ENCODE results near the gene SPPL3.

The SPPL3 gene

DNA sequence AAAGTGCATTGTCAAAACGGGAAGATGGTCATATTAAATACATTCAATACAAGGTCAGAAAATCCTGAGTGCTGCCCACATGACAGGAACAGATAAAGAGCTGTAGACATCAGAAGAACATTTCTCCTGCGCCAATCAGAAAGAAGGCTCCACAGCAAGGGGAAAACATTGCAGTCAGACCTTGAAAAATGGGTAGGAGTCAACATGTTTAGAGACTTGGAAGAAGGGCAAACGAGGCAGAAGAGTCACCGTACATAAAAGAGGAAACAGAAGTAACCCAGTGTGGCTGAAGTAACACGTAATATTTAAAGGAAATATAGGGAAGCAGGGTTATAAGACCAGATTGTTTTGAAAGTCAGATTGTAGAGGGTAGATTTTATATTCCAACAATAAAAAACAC, 11.9 kb downstream of the SPPL3 start:
- Histone ChIP-seq H3K27ac (ENCODE audit: low read depth, low read length) (no peak overlapping the region), H3K4me3 (ENCODE audit: low read depth, low read length) (no peak overlapping the region), H3K9me3 (ENCODE audit: control insufficient read depth, insufficient read depth, low read depth, low read length) (no peaks in the 10 kb centered on the region), H3K9ac (ENCODE audit: low read length) (no peak overlapping the region), H3K4me1 (ENCODE audit: control insufficient read depth, insufficient read depth, low read length) (0 out of 2 replicates have a peak, but pooled peaks cover 5% of the 10 kb centered on the region), H3K27me3 (ENCODE audit: control insufficient read depth, insufficient read depth, low read length) (no peaks in the 10 kb centered on the region), H3K36me3 (ENCODE audit: control insufficient read depth, insufficient read depth, low read length) (peaks cover 3% of the 10 kb centered on the region; the same call in 1 of the 2 replicates)

DNA sequence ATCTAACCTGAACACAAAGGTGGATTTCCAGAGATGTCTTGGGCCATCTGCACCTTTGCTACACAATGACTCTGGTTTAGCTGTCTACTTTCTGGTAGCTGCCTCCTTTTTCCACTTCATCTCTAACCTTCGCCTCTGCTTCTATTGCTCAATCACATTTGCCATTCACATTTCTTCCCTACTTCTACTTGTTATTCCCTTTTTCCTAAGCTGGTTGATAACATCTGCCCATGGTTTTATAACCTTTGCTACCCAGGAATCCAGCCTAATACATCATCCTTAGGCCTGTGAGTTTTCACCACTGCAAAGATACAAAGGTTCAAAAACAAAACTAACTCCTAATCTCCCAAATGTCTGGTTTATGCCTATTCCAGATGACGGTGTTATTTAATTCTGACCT, 13.2 kb downstream of the SPPL3 start:
- Histone ChIP-seq H3K9ac (ENCODE audit: low read length) (no peak overlapping the region), H3K4me3 (ENCODE audit: low read depth, low read length) (no peak overlapping the region), H3K4me1 (ENCODE audit: control insufficient read depth, insufficient read depth, low read length) (peaks cover 5% of the 10 kb centered on the region; the same call in 1 of the 2 replicates), H3K27ac (ENCODE audit: low read depth, low read length) (no peak overlapping the region), H3K27me3 (ENCODE audit: control insufficient read depth, insufficient read depth, low read length) (no peaks in the 10 kb centered on the region), H3K36me3 (ENCODE audit: control insufficient read depth, insufficient read depth, low read length) (peaks cover 3% of the 10 kb centered on the region; the same call in 1 of the 2 replicates), H3K9me3 (ENCODE audit: control insufficient read depth, insufficient read depth, low read depth, low read length) (no peaks in the 10 kb centered on the region)

DNA sequence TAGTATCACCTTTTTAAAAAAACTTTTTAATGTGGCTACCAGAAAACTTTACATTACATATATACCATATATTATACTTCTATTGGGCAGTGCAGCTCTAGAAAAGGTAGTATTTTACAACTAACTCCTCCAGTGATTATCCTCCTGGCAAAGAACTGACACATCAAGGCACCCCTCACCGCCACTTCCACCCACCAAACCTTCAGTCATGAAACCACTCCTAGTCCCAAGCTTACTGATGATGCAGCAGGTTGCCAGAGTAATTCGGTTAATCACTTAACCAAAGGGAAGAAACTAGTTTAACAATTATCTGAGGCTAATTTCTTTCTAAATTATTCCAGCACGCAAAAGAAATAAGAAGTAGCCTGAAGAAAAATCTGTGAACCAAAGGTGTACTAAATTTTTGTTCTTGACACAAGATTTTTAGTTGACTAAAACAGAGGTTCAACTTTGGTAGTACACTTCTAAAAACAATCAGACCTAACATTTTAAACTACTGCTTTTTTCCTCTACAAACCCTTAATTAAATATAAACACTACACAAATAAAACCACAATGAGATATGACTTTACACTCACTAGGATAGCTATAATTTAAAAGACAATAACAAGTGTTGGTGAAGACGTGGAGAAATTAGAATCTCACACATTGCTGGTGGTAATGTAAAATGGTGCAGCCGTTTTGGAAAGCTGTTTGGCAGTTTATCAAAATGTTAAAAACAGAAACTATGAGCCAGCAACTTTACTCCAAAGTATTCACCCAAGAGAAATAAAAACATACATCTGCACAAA, 16.7 kb downstream of the SPPL3 start:
- Histone ChIP-seq H3K9ac (ENCODE audit: low read length) (no peak overlapping the region), H3K27me3 (ENCODE audit: control insufficient read depth, insufficient read depth, low read length) (no peaks in the 10 kb centered on the region), H3K36me3 (ENCODE audit: control insufficient read depth, insufficient read depth, low read length) (no peaks in the 10 kb centered on the region), H3K9me3 (ENCODE audit: control insufficient read depth, insufficient read depth, low read depth, low read length) (no peaks in the 10 kb centered on the region), H3K4me3 (ENCODE audit: low read depth, low read length) (no peak overlapping the region), H3K27ac (ENCODE audit: low read depth, low read length) (no peak overlapping the region), H3K4me1 (ENCODE audit: control insufficient read depth, insufficient read depth, low read length) (peaks cover 11% of the 10 kb centered on the region; the same call in 1 of the 2 replicates)

DNA sequence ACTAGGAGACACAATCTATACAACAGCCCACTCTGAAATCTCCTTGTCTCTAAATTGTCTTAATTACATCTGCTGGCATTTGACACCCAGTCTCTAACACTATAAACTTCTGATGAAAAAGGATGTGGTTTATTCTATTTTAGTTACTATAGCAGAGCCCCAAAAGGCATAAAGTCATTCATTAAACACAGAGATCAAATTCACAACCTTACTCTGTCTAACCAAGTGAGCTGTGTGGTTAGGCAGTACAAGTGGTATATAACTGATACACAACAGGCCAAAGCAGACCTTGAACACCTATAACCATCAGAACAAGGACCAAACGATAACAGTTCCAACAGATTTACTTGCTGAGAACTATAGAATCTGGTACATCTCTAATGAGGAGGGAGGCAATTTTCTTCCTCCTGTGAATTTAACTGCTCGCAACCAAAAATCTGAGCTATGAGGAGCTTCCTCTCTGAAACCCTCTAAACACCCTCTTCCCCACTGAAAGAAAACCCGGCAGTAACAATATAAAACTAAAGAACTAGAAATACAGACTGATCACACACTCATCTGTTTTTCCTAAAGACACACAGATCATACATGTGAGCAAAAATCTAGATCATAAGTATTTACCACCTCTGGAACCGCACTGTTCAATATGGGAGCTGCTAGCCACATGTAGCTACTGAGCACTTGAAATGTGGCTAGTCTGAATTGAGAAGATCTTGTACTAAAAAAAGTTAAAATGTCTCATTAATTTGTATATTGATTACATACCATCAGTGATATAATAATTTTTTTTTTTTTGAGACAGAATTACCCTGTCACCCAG, 17.7 kb downstream of the SPPL3 start:
- H3K9ac ChIP-seq (ENCODE audit: low read length), result no peak overlapping the region
- no peaks in the 10 kb centered on the region for H3K9me3 ChIP-seq (ENCODE audit: control insufficient read depth, insufficient read depth, low read depth, low read length)
- no peaks in the 10 kb centered on the region for H3K27me3 ChIP-seq (ENCODE audit: control insufficient read depth, insufficient read depth, low read length)
- no peak overlapping the region for H3K27ac ChIP-seq (ENCODE audit: low read depth, low read length)
- H3K36me3 ChIP-seq (ENCODE audit: control insufficient read depth, insufficient read depth, low read length), result no peaks in the 10 kb centered on the region
- H3K4me3 ChIP-seq (ENCODE audit: low read depth, low read length), result no peak overlapping the region
- H3K4me1 ChIP-seq (ENCODE audit: control insufficient read depth, insufficient read depth, low read length), result peaks cover 11% of the 10 kb centered on the region; the same call in 1 of the 2 replicates

GRCh38 chr12:120885521-120885920, 18.6 kb downstream of the SPPL3 start:
- peaks cover 6% of the 10 kb centered on the region; the same call in 1 of the 2 replicates for H3K4me1 ChIP-seq (ENCODE audit: control insufficient read depth, insufficient read depth, low read length)
- no peak overlapping the region for H3K4me3 ChIP-seq (ENCODE audit: low read depth, low read length)
- no peaks in the 10 kb centered on the region for H3K27me3 ChIP-seq (ENCODE audit: control insufficient read depth, insufficient read depth, low read length)
- H3K9me3 ChIP-seq (ENCODE audit: control insufficient read depth, insufficient read depth, low read depth, low read length), result no peaks in the 10 kb centered on the region
- H3K9ac ChIP-seq (ENCODE audit: low read length), result no peak overlapping the region
- H3K36me3 ChIP-seq (ENCODE audit: control insufficient read depth, insufficient read depth, low read length), result no peaks in the 10 kb centered on the region
- no peak overlapping the region for H3K27ac ChIP-seq (ENCODE audit: low read depth, low read length)

- Histone ChIP-seq H3K9ac (ENCODE audit: low read length) (no peak overlapping the region), H3K4me3 (ENCODE audit: low read depth, low read length) (no peak overlapping the region), H3K27me3 (ENCODE audit: control insufficient read depth, insufficient read depth, low read length) (no peaks in the 10 kb centered on the region), H3K36me3 (ENCODE audit: control insufficient read depth, insufficient read depth, low read length) (no peaks in the 10 kb centered on the region), H3K4me1 (ENCODE audit: control insufficient read depth, insufficient read depth, low read length) (peaks cover 6% of the 10 kb centered on the region; the same call in 1 of the 2 replicates), H3K27ac (ENCODE audit: low read depth, low read length) (no peak overlapping the region), H3K9me3 (ENCODE audit: control insufficient read depth, insufficient read depth, low read depth, low read length) (no peaks in the 10 kb centered on the region)
Measured at GRCh38 chr12:120884644-120885043, 19.5 kb downstream of the SPPL3 start.

- Histone ChIP-seq H3K4me1 (ENCODE audit: control insufficient read depth, insufficient read depth, low read length) (peaks cover 6% of the 10 kb centered on the region; the same call in 1 of the 2 replicates), H3K9ac (ENCODE audit: low read length) (no peak overlapping the region), H3K9me3 (ENCODE audit: control insufficient read depth, insufficient read depth, low read depth, low read length) (no peaks in the 10 kb centered on the region), H3K27ac (ENCODE audit: low read depth, low read length) (no peak overlapping the region), H3K27me3 (ENCODE audit: control insufficient read depth, insufficient read depth, low read length) (no peaks in the 10 kb centered on the region), H3K36me3 (ENCODE audit: control insufficient read depth, insufficient read depth, low read length) (no peaks in the 10 kb centered on the region), H3K4me3 (ENCODE audit: low read depth, low read length) (no peak overlapping the region)
Measured at GRCh38 chr12:120882055-120882555, 22.1 kb downstream of the SPPL3 start.

GRCh38 chr12:120879718-120880300, 24.3 kb downstream of the SPPL3 start:
- Histone ChIP-seq H3K9me3 (ENCODE audit: control insufficient read depth, insufficient read depth, low read depth, low read length) (no peaks in the 10 kb centered on the region), H3K27ac (ENCODE audit: low read depth, low read length) (no peak overlapping the region), H3K4me3 (ENCODE audit: low read depth, low read length) (no peak overlapping the region), H3K9ac (ENCODE audit: low read length) (no peak overlapping the region), H3K36me3 (ENCODE audit: control insufficient read depth, insufficient read depth, low read length) (no peaks in the 10 kb centered on the region), H3K27me3 (ENCODE audit: control insufficient read depth, insufficient read depth, low read length) (no peaks in the 10 kb centered on the region), H3K4me1 (ENCODE audit: control insufficient read depth, insufficient read depth, low read length) (no peaks in the 10 kb centered on the region)

DNA sequence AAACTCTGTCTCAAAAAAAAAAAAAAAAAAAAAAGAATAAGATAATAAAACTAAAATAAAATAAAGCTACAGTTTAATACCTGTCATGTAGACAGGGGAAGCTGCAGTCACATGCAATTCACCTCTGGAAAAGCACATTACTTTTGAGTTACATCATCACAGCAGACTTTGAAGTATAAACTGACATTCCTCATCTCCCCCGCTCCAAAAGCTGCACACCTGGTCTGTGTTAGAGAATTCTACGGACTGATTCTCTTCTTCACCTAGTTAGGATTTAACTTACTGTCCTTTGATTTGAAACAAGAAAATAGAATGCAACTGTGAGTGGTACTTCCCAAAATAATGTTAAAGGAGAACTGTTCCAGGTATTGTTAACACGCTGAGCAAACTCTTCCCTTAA, 25.1 kb downstream of the SPPL3 start:
- Histone ChIP-seq H3K27ac (ENCODE audit: low read depth, low read length) (no peak overlapping the region), H3K9me3 (ENCODE audit: control insufficient read depth, insufficient read depth, low read depth, low read length) (no peaks in the 10 kb centered on the region), H3K4me3 (ENCODE audit: low read depth, low read length) (no peak overlapping the region), H3K9ac (ENCODE audit: low read length) (no peak overlapping the region), H3K4me1 (ENCODE audit: control insufficient read depth, insufficient read depth, low read length) (no peaks in the 10 kb centered on the region), H3K36me3 (ENCODE audit: control insufficient read depth, insufficient read depth, low read length) (no peaks in the 10 kb centered on the region), H3K27me3 (ENCODE audit: control insufficient read depth, insufficient read depth, low read length) (no peaks in the 10 kb centered on the region)

- Histone ChIP-seq H3K9ac (ENCODE audit: low read length) (no peak overlapping the region), H3K36me3 (ENCODE audit: control insufficient read depth, insufficient read depth, low read length) (no peaks in the 10 kb centered on the region), H3K4me1 (ENCODE audit: control insufficient read depth, insufficient read depth, low read length) (no peaks in the 10 kb centered on the region), H3K27me3 (ENCODE audit: control insufficient read depth, insufficient read depth, low read length) (no peaks in the 10 kb centered on the region), H3K9me3 (ENCODE audit: control insufficient read depth, insufficient read depth, low read depth, low read length) (no peaks in the 10 kb centered on the region), H3K4me3 (ENCODE audit: low read depth, low read length) (no peak overlapping the region), H3K27ac (ENCODE audit: low read depth, low read length) (no peak overlapping the region)
Measured at GRCh38 chr12:120874547-120875245, 29.5 kb downstream of the SPPL3 start.
